Subcutaneous adipose tissue (tissue), 4 donors: ENCODE measurements around the gene IL25. TPM values are rescaled to one million over a fixed set of nuclear protein-coding genes. Genes with fewer than 3 reads are reported as not detected.

Source experiments
- CTCF ChIP-seq: fragments of 450-650 bp; IDR thresholded peaks from one replicate; pipeline ENCODE4 v1.5.1; 2016; ENCODE audit warnings: low read depth, mild to moderate bottlenecking, control low read depth, antibody characterized with exemption, moderate library complexity
- total RNA-seq, 4 donors: library from RNA; depleted of rRNA; stranded (reverse); fragments of >200 nt; gene quantifications; one replicate each; pipeline ENCODE4 v1.1.0, GENCODE V29; 2016

IL25 gene
- total RNA-seq, 4 donors from 2014 or later, result not detected

GRCh38 chr14:23356662-23357061, 15.9 kb upstream of the IL25 start:
- no peak for TF ChIP-seq CTCF

- no peak for TF ChIP-seq CTCF
Measured at GRCh38 chr14:23357261-23357660, 15.3 kb upstream of the IL25 start.

GRCh38 chr14:23358042-23358441, 14.6 kb upstream of the IL25 start:
- no peak for TF ChIP-seq CTCF

GRCh38 chr14:23358553-23359166, 13.9 kb upstream of the IL25 start:
- no peak for TF ChIP-seq CTCF

- TF ChIP-seq CTCF, result no peak
Measured at GRCh38 chr14:23359167-23359626, 13.4 kb upstream of the IL25 start.

GRCh38 chr14:23359722-23360447, 12.7 kb upstream of the IL25 start:
- no peak for TF ChIP-seq CTCF

- TF ChIP-seq CTCF, result no peak
Measured at GRCh38 chr14:23360496-23360895, 12.1 kb upstream of the IL25 start.
